H9 (cell line): ENCODE data around the gene HTT-AS. TPM values are rescaled to one million over a fixed set of nuclear protein-coding genes. Genes with fewer than 3 reads are reported as not detected.

Experiments used
- DNase-seq: peaks from one replicate; pipeline ENCODE4 v3.0.0-alpha.2; 2017
- H2AFZ ChIP-seq: one replicate; pipeline ENCODE4 v1.6.1; 2013; ENCODE audit warnings: mild to moderate bottlenecking, low read length, control low read depth, moderate library complexity
- H2AK5ac ChIP-seq: 2 replicates; pipeline ENCODE4 v1.6.1; 2013; ENCODE audit warnings: low read length, control low read depth, mixed read lengths; ENCODE audit not compliant: insufficient read length
- H2BK120ac ChIP-seq: one replicate; pipeline ENCODE4 v1.6.1; 2013; ENCODE audit warnings: low read depth, mild to moderate bottlenecking, low read length, control low read depth, inconsistent platforms; ENCODE audit not compliant: poor library complexity, severe bottlenecking
- H2BK12ac ChIP-seq: 2 replicates; pipeline ENCODE4 v1.6.1; 2013; ENCODE audit warnings: low read length, control low read depth, mixed read lengths, low read depth; ENCODE audit not compliant: insufficient read length
- H2BK15ac ChIP-seq: 2 replicates; pipeline ENCODE4 v1.6.1; 2013; ENCODE audit warnings: low read depth, low read length, control low read depth
- H2BK20ac ChIP-seq: one replicate; pipeline ENCODE4 v1.6.1; 2013; ENCODE audit warnings: low read depth, mild to moderate bottlenecking, low read length, control low read depth, inconsistent platforms; ENCODE audit not compliant: poor library complexity, severe bottlenecking
- H2BK5ac ChIP-seq: 2 replicates; pipeline ENCODE4 v1.6.1; 2013; ENCODE audit warnings: low read length, control low read depth, mixed read lengths; ENCODE audit not compliant: insufficient read length
- H3K14ac ChIP-seq: 2 replicates; pipeline ENCODE4 v1.6.1; 2013; ENCODE audit warnings: low read length, control low read depth; ENCODE audit not compliant: insufficient read depth
- H3K18ac ChIP-seq: 2 replicates; pipeline ENCODE4 v1.6.1; 2013; ENCODE audit warnings: low read depth, mild to moderate bottlenecking, mixed read lengths, low read length, control low read depth; ENCODE audit not compliant: insufficient read length
- H3K23ac ChIP-seq: 2 replicates; pipeline ENCODE4 v1.6.1; 2013; ENCODE audit warnings: low read length, control low read depth, mixed read lengths, low read depth; ENCODE audit not compliant: insufficient read length
- H3K23me2 ChIP-seq: 2 replicates; pipeline ENCODE4 v1.6.1; 2013; ENCODE audit warnings: low read depth, mild to moderate bottlenecking, mixed read lengths, low read length, control low read depth; ENCODE audit not compliant: insufficient read length, poor library complexity, severe bottlenecking
- H3K27ac ChIP-seq: 2 replicates; pipeline ENCODE4 v1.5.1; 2013; ENCODE audit warnings: low read length, control low read depth, mixed read lengths, low read depth; ENCODE audit not compliant: insufficient read length
- H3K27me3 ChIP-seq: 2 replicates; pipeline ENCODE4 v1.6.1; 2013; ENCODE audit warnings: low read length, control low read depth, inconsistent platforms; ENCODE audit not compliant: insufficient read depth
- H3K4ac ChIP-seq: 2 replicates; pipeline ENCODE4 v1.6.1; 2013; ENCODE audit warnings: low read depth, mild to moderate bottlenecking, control low read depth, inconsistent platforms, low read length, moderate library complexity
- H3K4me1 ChIP-seq: 2 replicates; pipeline ENCODE4 v1.6.1; 2013; ENCODE audit warnings: low read length, control low read depth, inconsistent platforms; ENCODE audit not compliant: insufficient read depth
- H3K4me2 ChIP-seq: 2 replicates; pipeline ENCODE4 v1.6.1; 2013; ENCODE audit warnings: low read length, control low read depth, mixed read lengths; ENCODE audit not compliant: insufficient read length, insufficient read depth
- H3K56ac ChIP-seq: 2 replicates; pipeline ENCODE4 v1.6.1; 2013; ENCODE audit warnings: low read depth, mild to moderate bottlenecking, mixed read lengths, low read length, control low read depth; ENCODE audit not compliant: insufficient read length
- H3K79me1 ChIP-seq: 2 replicates; pipeline ENCODE4 v1.6.1; 2013; ENCODE audit warnings: low read depth, mild to moderate bottlenecking, moderate library complexity, low read length, control low read depth, inconsistent platforms; ENCODE audit not compliant: insufficient read depth, poor library complexity, severe bottlenecking
- H3K79me2 ChIP-seq: 2 replicates; pipeline ENCODE4 v1.6.1; 2013; ENCODE audit warnings: low read length, control low read depth, inconsistent platforms; ENCODE audit not compliant: insufficient read depth
- H3K9ac ChIP-seq: 2 replicates; pipeline ENCODE4 v1.6.1; 2013; ENCODE audit warnings: low read length, control low read depth, mixed read lengths; ENCODE audit not compliant: insufficient read length; ENCODE audit errors: extremely low read depth
- H3K9me3 ChIP-seq: one replicate; pipeline ENCODE4 v1.6.1; 2013; ENCODE audit warnings: low read depth, low read length, inconsistent platforms; ENCODE audit not compliant: control insufficient read depth
- H3T11ph ChIP-seq: one replicate; pipeline ENCODE4 v1.6.1; 2013; ENCODE audit warnings: mild to moderate bottlenecking, low read length, control low read depth, inconsistent platforms
- H4K20me1 ChIP-seq: one replicate; pipeline ENCODE4 v1.6.1; 2013; ENCODE audit not compliant: control insufficient read depth, insufficient read length, insufficient read depth
- H4K5ac ChIP-seq: 2 replicates; pipeline ENCODE4 v1.6.1; 2013; ENCODE audit warnings: low read depth, mild to moderate bottlenecking, mixed read lengths, low read length, control low read depth; ENCODE audit not compliant: insufficient read length
- H4K8ac ChIP-seq: replicated peaks from 2 replicates; pipeline ENCODE4 v1.6.1; 2013; ENCODE audit warnings: low read length, control low read depth, mixed read lengths, low read depth; ENCODE audit not compliant: insufficient read length
- H4K91ac ChIP-seq: 2 replicates; pipeline ENCODE4 v1.6.1; 2013; ENCODE audit warnings: low read depth, mild to moderate bottlenecking, moderate library complexity, mixed read lengths, low read length, control low read depth; ENCODE audit not compliant: insufficient read length
- H3K27ac Mint-ChIP-seq, 3 experiments: 2 replicates in 2 of 3; 3 replicates in 1 of 3; pipeline ENCODE4 v1.8.0; 2020 to 2021; ENCODE audit warnings: mixed read lengths in 3 of 3, mild to moderate bottlenecking in 1 of 3, moderate library complexity in 1 of 3
- H3K27me3 Mint-ChIP-seq: 2 replicates; pipeline ENCODE4 v1.8.0; 2021; ENCODE audit warnings: low read depth, mild to moderate bottlenecking, moderate library complexity, mixed read lengths
- H3K36me3 Mint-ChIP-seq, 3 experiments: 2 replicates in 2 of 3; 3 replicates in 1 of 3; pipeline ENCODE4 v1.8.0; 2020 to 2021; ENCODE audit warnings: low read depth in 3 of 3, mixed read lengths in 3 of 3; ENCODE audit not compliant: insufficient read depth in 1 of 3
- H3K4me1 Mint-ChIP-seq, 2 experiments: 2 replicates each; pipeline ENCODE4 v1.8.0; 2020; ENCODE audit warnings: mixed read lengths in 2 of 2
- H3K4me3 Mint-ChIP-seq, 2 experiments: 2 replicates in 1 of 2; 3 replicates in 1 of 2; pipeline ENCODE4 v1.8.0; 2020 to 2021; ENCODE audit warnings: mild to moderate bottlenecking in 2 of 2, mixed read lengths in 2 of 2, moderate library complexity in 1 of 2
- H3K9me3 Mint-ChIP-seq, 2 experiments: 2 replicates in 1 of 2; 3 replicates in 1 of 2; pipeline ENCODE4 v1.8.0; 2020; ENCODE audit warnings: mild to moderate bottlenecking in 2 of 2, mixed read lengths in 2 of 2, moderate library complexity in 1 of 2
- WGBS: extraction: QIAGEN DNeasy Blood & Tissue Kit; methylation state at CpG from one replicate; pipeline ENCODE4 v1.1.7; 2013; ENCODE audit warnings: missing lambda C conversion rate, low lambda C conversion rate, mixed read lengths; ENCODE audit not compliant: insufficient read length; ENCODE audit errors: extremely low coverage; 5-methylcytosine and 5-hydroxymethylcytosine counted together
- total RNA-seq: library from RNA; stranded (reverse); gene quantifications from 2 replicates; pipeline ENCODE4 v1.2.1, GENCODE V29; 2021
- TF ChIP-seq, protein P1 (sequence below): fragments of 200-600 bp; sonication (generic); conservative IDR thresholded peaks from 3 replicates; pipeline ENCODE4 v1.8.0; 2021; ENCODE audit warnings: antibody characterized with exemption, mild to moderate bottlenecking

HTT-AS gene
- total RNA-seq, 1 experiment from 2014 or later = not detected

DNA sequence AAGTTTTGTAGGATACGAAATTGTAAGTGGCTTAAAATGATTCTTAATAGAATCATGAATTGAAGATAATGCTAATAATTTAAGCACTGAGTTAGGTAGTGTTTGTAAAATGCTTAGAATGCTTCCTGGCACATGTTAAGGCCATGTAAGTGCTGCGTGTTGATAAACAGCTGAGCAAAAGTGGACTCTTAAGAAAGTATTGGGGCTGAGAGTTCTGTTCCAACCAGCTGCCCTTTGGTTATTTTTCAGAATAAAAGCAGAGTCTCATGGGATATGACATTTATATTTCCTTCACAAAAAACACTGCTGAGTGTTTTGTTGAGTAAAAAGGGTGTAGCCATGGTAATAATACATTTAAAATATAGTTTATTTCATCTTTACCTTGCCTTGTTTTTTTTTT lies 42.6 kb upstream of the HTT-AS start:
- Histone ChIP-seq H3T11ph (no peak overlapping the region), H4K20me1 (no peaks in the 10 kb centered on the region), H3K9ac (no peak overlapping the region), H2BK20ac (no peak overlapping the region), H3K18ac (no peak overlapping the region), H2AK5ac (no peak overlapping the region), H4K5ac (no peak overlapping the region), H4K8ac (no peak overlapping the region), H3K23me2 (no peaks in the 10 kb centered on the region), H3K27me3 (no peaks in the 10 kb centered on the region; the same call in 1 of the 2 replicates), H3K79me1 (no peaks in the 10 kb centered on the region), H3K14ac (no peak overlapping the region), H3K4me2 (no peak overlapping the region), H3K4ac (no peak overlapping the region), H2BK120ac (no peak overlapping the region), H4K91ac (no peak overlapping the region), H3K23ac (no peak overlapping the region), H3K56ac (no peak overlapping the region), H2BK12ac (no peak overlapping the region), H3K79me2 (no peaks in the 10 kb centered on the region), H2BK15ac (no peak overlapping the region), H2BK5ac (no peak overlapping the region), H2AFZ (no peak overlapping the region), H3K27ac (no peak overlapping the region), H3K9me3 (no peaks in the 10 kb centered on the region), H3K4me1 (no peaks in the 10 kb centered on the region)
- 100% methylated on average over 1 of the region's 2 CpGs for WGBS
- Mint-ChIP-seq H3K36me3 (peaks cover 60 to 91% (median 86%) of the 10 kb centered on the region in 3 experiments), H3K27ac (no peak overlapping the region), H3K27me3 (no peaks in the 10 kb centered on the region), H3K4me1 (peaks cover 2% of the 10 kb centered on the region in 2 experiments; a peak in 2 of 4 replicates), H3K9me3 (peaks cover 0 to 3% of the 10 kb centered on the region in 2 experiments; a peak in 2 of 5 replicates), H3K4me3 (no peak overlapping the region)
- no peak for DNase-seq
- TF ChIP-seq, protein P1, sequence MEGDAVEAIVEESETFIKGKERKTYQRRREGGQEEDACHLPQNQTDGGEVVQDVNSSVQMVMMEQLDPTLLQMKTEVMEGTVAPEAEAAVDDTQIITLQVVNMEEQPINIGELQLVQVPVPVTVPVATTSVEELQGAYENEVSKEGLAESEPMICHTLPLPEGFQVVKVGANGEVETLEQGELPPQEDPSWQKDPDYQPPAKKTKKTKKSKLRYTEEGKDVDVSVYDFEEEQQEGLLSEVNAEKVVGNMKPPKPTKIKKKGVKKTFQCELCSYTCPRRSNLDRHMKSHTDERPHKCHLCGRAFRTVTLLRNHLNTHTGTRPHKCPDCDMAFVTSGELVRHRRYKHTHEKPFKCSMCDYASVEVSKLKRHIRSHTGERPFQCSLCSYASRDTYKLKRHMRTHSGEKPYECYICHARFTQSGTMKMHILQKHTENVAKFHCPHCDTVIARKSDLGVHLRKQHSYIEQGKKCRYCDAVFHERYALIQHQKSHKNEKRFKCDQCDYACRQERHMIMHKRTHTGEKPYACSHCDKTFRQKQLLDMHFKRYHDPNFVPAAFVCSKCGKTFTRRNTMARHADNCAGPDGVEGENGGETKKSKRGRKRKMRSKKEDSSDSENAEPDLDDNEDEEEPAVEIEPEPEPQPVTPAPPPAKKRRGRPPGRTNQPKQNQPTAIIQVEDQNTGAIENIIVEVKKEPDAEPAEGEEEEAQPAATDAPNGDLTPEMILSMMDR = no peak
